Measurements from ENCODE around the gene PPP1R26.
"Not testable (repeated sequence)": the region's sequence is repeated elsewhere in the genome, so short reads cannot be mapped to it uniquely, and the experiment has no call there.

PPP1R26 gene

DNA sequence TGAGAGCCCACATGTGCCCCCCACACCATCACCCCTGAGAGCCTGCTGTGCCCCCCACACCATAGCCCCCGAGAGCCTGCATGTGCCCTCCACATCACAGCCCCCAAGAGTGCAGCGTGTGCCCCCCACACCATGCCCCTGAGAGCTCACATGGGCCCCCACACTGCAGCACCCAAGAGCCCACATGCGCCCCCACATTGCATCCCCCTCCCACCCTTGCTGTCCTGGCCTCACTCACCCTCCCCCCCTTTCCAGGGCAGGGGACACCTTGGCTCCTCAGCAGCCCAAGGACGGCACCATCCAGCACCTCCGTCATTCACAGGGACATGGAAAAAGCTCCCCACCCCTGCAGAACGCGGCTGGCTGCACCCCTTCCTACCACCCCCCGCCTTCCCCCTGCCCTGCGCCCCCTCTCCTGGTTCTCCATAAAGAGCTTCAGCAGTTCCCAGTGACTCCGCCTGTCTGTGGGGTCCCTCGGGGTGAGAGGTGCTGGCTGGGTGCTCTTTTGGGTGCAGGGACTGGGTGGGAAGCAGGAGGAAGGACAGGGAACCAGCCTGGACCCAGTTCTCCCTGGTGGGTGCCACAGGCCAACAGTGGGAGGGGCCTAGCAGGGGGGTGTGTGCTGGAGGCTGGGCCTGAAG lies 46.6 kb downstream of the PPP1R26 start:
- H3K27me3 ChIP-seq (ENCODE audit: insufficient read depth, poor library complexity, severe bottlenecking) = peaks cover 2% of the 10 kb centered on the region
- TF ChIP-seq SPI1 (IDR thresholded peaks at IDR 0.05; ENCODE audit: borderline replicate concordance, low read depth) = no peak
- no peak for TF ChIP-seq GABPA (IDR thresholded peaks at IDR 0.05; ENCODE audit: low read depth)
- TF ChIP-seq, protein P1, sequence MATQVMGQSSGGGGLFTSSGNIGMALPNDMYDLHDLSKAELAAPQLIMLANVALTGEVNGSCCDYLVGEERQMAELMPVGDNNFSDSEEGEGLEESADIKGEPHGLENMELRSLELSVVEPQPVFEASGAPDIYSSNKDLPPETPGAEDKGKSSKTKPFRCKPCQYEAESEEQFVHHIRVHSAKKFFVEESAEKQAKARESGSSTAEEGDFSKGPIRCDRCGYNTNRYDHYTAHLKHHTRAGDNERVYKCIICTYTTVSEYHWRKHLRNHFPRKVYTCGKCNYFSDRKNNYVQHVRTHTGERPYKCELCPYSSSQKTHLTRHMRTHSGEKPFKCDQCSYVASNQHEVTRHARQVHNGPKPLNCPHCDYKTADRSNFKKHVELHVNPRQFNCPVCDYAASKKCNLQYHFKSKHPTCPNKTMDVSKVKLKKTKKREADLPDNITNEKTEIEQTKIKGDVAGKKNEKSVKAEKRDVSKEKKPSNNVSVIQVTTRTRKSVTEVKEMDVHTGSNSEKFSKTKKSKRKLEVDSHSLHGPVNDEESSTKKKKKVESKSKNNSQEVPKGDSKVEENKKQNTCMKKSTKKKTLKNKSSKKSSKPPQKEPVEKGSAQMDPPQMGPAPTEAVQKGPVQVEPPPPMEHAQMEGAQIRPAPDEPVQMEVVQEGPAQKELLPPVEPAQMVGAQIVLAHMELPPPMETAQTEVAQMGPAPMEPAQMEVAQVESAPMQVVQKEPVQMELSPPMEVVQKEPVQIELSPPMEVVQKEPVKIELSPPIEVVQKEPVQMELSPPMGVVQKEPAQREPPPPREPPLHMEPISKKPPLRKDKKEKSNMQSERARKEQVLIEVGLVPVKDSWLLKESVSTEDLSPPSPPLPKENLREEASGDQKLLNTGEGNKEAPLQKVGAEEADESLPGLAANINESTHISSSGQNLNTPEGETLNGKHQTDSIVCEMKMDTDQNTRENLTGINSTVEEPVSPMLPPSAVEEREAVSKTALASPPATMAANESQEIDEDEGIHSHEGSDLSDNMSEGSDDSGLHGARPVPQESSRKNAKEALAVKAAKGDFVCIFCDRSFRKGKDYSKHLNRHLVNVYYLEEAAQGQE (IDR thresholded peaks at IDR 0.05; ENCODE audit: insufficient replicate concordance, low read depth) = no peak
- TF ChIP-seq, protein P2, sequence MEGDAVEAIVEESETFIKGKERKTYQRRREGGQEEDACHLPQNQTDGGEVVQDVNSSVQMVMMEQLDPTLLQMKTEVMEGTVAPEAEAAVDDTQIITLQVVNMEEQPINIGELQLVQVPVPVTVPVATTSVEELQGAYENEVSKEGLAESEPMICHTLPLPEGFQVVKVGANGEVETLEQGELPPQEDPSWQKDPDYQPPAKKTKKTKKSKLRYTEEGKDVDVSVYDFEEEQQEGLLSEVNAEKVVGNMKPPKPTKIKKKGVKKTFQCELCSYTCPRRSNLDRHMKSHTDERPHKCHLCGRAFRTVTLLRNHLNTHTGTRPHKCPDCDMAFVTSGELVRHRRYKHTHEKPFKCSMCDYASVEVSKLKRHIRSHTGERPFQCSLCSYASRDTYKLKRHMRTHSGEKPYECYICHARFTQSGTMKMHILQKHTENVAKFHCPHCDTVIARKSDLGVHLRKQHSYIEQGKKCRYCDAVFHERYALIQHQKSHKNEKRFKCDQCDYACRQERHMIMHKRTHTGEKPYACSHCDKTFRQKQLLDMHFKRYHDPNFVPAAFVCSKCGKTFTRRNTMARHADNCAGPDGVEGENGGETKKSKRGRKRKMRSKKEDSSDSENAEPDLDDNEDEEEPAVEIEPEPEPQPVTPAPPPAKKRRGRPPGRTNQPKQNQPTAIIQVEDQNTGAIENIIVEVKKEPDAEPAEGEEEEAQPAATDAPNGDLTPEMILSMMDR (IDR thresholded peaks at IDR 0.05; ENCODE audit: insufficient read depth, low read length) = no peak
- TF ChIP-seq POLR2AphosphoS5 (IDR thresholded peaks at IDR 0.05; ENCODE audit: low read depth) = no peak
- no peak for DNase-seq (ENCODE audit: low read depth in 1 of 2, low spot score in 1 of 2)
- no peak overlapping the region for H3K4me3 ChIP-seq (replicated peaks; ENCODE audit: insufficient read depth, low read length)
- H3K27ac ChIP-seq (replicated peaks) = no peak overlapping the region

DNA sequence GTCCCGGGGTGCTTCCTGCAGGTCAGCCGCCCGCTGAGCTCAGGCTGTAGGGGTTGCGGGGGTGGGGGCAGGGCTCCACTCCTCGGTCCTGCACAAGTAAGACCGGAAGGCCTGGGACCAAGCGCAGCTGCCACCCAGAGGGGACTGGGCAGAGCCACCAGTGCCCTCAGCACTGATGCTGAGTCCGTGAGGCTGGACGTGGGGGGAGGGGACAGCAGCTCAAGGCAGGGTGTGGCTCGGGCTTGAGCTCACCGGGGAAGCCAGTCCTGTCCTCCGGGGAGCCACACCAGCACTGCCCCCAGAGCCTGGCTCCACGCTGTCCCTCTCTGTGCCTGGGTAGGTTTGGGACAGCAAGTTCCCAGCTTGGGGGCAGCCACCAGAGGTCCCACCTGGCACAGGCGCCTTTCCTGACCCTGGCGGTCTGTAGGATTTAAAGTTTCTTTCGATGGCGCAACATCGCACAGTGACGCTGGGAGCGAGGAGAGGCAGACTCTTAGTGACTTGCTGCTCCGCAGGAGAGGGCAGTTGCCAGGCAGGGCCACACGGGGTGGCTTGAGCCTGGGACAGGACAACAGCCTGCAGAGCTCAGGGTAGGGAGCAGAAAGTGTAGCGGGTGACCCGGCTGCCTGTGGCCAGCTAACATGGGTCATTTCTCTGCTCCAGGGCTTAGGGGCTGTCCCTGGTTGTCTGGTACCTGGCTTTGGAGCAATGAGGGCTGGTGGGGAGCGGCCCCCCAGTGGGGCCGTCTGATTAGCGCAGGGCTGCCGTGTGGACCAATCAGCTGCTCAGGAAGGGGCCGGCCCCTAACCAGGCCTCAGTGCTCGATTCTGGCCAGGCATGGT lies 47.4 kb downstream of the PPP1R26 start:
- no peak overlapping the region for H3K4me3 ChIP-seq (replicated peaks; ENCODE audit: insufficient read depth, low read length)
- TF ChIP-seq SPI1 (IDR thresholded peaks at IDR 0.05; ENCODE audit: borderline replicate concordance, low read depth) = no peak
- TF ChIP-seq, protein P2 (IDR thresholded peaks at IDR 0.05; ENCODE audit: insufficient read depth, low read length) = no peak
- TF ChIP-seq POLR2AphosphoS5 (IDR thresholded peaks at IDR 0.05; ENCODE audit: low read depth) = no peak
- no peak for TF ChIP-seq GABPA (IDR thresholded peaks at IDR 0.05; ENCODE audit: low read depth)
- TF ChIP-seq, protein P1 (IDR thresholded peaks at IDR 0.05; ENCODE audit: insufficient replicate concordance, low read depth) = no peak
- H3K27ac ChIP-seq (replicated peaks) = no peak overlapping the region
- DNase-seq (ENCODE audit: low read depth in 1 of 2, low spot score in 1 of 2) = no peak
- peaks cover 2% of the 10 kb centered on the region for H3K27me3 ChIP-seq (ENCODE audit: insufficient read depth, poor library complexity, severe bottlenecking)

DNA sequence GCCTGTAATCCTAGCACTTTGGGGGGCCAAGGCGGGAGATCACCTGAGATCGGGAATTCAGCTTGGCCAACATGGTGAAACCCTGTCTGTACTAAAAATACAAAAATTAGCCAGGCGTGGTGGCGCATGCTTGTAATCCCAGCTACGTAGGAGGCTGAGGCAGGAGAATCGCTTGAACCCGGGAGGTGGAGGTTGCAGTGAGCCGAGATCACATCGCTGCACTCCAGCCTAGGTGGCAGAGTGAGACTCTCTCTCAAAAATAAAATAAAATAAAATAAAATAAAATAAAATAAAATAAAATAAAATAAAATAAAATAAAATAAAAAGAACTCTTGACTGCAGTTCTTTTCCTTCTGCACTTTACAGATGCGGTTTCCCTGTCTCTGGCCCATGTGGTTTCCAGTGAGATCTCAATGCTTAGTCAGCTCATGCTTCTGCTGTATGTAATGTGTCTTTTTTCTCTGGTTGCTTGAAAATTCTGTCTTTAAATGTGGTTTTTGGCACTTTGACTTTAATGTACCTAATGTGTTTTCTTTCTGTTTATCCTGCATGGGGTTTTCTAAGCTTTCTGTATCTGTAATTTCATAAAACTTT lies 49.4 kb downstream of the PPP1R26 start:
- not testable (repeated sequence) for DNase-seq (ENCODE audit: low read depth in 1 of 2, low spot score in 1 of 2)

DNA sequence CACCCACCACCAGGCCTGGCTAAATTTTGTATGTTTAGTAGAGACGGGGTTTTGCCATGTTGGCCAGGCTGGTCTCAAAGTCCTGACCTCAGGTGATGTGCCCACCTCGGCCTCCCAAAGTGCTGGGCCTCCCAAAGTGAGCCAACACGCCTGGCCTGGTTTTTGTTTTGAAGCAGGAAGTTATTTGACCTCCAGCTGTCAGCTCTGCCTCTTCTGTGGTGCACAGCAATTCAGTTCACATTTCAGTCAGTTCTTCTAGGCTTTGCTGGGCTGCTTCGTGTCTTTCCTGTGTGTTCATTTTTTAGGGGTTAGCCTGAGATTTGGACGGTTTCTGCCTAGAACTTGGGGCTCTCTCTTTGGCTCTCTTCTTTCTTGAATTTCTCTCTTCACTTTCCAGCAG lies 50.6 kb downstream of the PPP1R26 start:
- DNase-seq (ENCODE audit: low read depth in 1 of 2, low spot score in 1 of 2) = no peak
- TF ChIP-seq GABPA (IDR thresholded peaks at IDR 0.05; ENCODE audit: low read depth) (no peak), SPI1 (IDR thresholded peaks at IDR 0.05; ENCODE audit: borderline replicate concordance, low read depth) (no peak), POLR2AphosphoS5 (IDR thresholded peaks at IDR 0.05; ENCODE audit: low read depth) (no peak)
- TF ChIP-seq, protein P2 (IDR thresholded peaks at IDR 0.05; ENCODE audit: insufficient read depth, low read length) = no peak
- TF ChIP-seq, protein P1 (IDR thresholded peaks at IDR 0.05; ENCODE audit: insufficient replicate concordance, low read depth) = no peak
- no peak overlapping the region for H3K4me3 ChIP-seq (replicated peaks; ENCODE audit: insufficient read depth, low read length)
- H3K27me3 ChIP-seq (ENCODE audit: insufficient read depth, poor library complexity, severe bottlenecking) = peaks cover 3% of the 10 kb centered on the region
- H3K27ac ChIP-seq (replicated peaks) = no peak overlapping the region

More for the DNA sequence above, 49.4 kb downstream of the PPP1R26 start:
- H3K27me3 ChIP-seq (ENCODE audit: insufficient read depth, poor library complexity, severe bottlenecking); H3K27ac ChIP-seq (replicated peaks); H3K4me3 ChIP-seq (replicated peaks; ENCODE audit: insufficient read depth, low read length): not testable (repeated sequence)
